HG02938 (cell line): ENCODE data around the gene MGAT1.
"Not testable (repeated sequence)": the region's sequence is repeated elsewhere in the genome, so short reads cannot be mapped to it uniquely, and the experiment has no call there.

Source experiments
- ATAC-seq: cut with Tn5 transposase; IDR thresholded peaks from one replicate; pipeline ENCODE4 v1.9.1; 2021; ENCODE audit warnings: mild to moderate bottlenecking, moderate library complexity; ENCODE audit not compliant: unreplicated experiment

The MGAT1 gene

GRCh38 chr5:180786531-180787398, 15.8 kb downstream of the MGAT1 start:
- no peak for ATAC-seq

GRCh38 chr5:180785794-180786221, 16.8 kb downstream of the MGAT1 start:
- ATAC-seq, result no peak

GRCh38 chr5:180785121-180785781, 17.4 kb downstream of the MGAT1 start:
- no peak for ATAC-seq

- no peak for ATAC-seq
These were observed 18.0 kb downstream of the MGAT1 start for GRCh38 chr5:180784497-180785097.

- no peak for ATAC-seq
These were observed 19.1 kb downstream of the MGAT1 start for GRCh38 chr5:180783340-180784052.

GRCh38 chr5:180782748-180783147, 19.9 kb downstream of the MGAT1 start:
- no peak for ATAC-seq

- ATAC-seq, result not testable (repeated sequence)
These were observed 20.7 kb downstream of the MGAT1 start for GRCh38 chr5:180781900-180782326.

- ATAC-seq, result no peak
These were observed 22.5 kb downstream of the MGAT1 start for GRCh38 chr5:180779985-180780610.

GRCh38 chr5:180777475-180777874, 25.1 kb downstream of the MGAT1 start:
- no peak for ATAC-seq

GRCh38 chr5:180776376-180776775, 26.2 kb downstream of the MGAT1 start:
- no peak for ATAC-seq

- no peak for ATAC-seq
These were observed 27.0 kb downstream of the MGAT1 start for GRCh38 chr5:180775624-180776023.

- ATAC-seq, result no peak
These were observed 30.8 kb downstream of the MGAT1 start for GRCh38 chr5:180771839-180772238.

- ATAC-seq, result no peak
These were observed 32.8 kb downstream of the MGAT1 start for GRCh38 chr5:180769821-180770220.

- no peak for ATAC-seq
These were observed 47.0 kb downstream of the MGAT1 start for GRCh38 chr5:180755601-180756000.

GRCh38 chr5:180744253-180744652, 58.4 kb downstream of the MGAT1 start:
- no peak for ATAC-seq

- no peak for ATAC-seq
These were observed 59.9 kb downstream of the MGAT1 start for GRCh38 chr5:180742727-180743126.

- not testable (repeated sequence) for ATAC-seq
These were observed 61.7 kb downstream of the MGAT1 start for GRCh38 chr5:180740953-180741352.

GRCh38 chr5:180739958-180740357, 62.6 kb downstream of the MGAT1 start, which contains the start of gene OR2Y1:
Gene OR2Y1 (minus strand): TSS chr5:180740058. CDS start chr5:180740058, 0 bp downstream.
- no peak for ATAC-seq

- no peak for ATAC-seq
These were observed 63.3 kb downstream of the MGAT1 start for GRCh38 chr5:180739271-180739670.

GRCh38 chr5:180736536-180736935, 66.1 kb downstream of the MGAT1 start:
- no peak for ATAC-seq
